Prostate gland (tissue), 2 donors: ENCODE data around the gene MPPED2. TPM values are rescaled to one million over a fixed set of nuclear protein-coding genes. Genes with fewer than 3 reads are reported as not detected.

ENCODE experiments used
- DNase-seq: peaks from one replicate; pipeline ENCODE4 v3.0.0-alpha.2; 2019; ENCODE audit warnings: low spot score
- H3K27ac ChIP-seq, 2 donors: fragments of 200-600 bp; sonication (generic); 2 replicates each; pipeline ENCODE4 v1.5.1; 2017 to 2019
- H3K27me3 ChIP-seq: fragments of 200-600 bp; sonication (generic); replicated peaks from 2 replicates; pipeline ENCODE4 v1.5.1; 2019; ENCODE audit not compliant: insufficient read depth
- H3K36me3 ChIP-seq, 2 donors: fragments of 200-600 bp; sonication (generic); 1 replicate in 1 of 2; 2 replicates in 1 of 2; pipeline versions ENCODE4 v1.5.1 to v1.8.1; 2017 to 2019
- H3K4me1 ChIP-seq: fragments of 200-600 bp; sonication (generic); replicated peaks from 2 replicates; pipeline ENCODE4 v1.5.1; 2019
- H3K4me3 ChIP-seq, 2 donors: fragments of 200-600 bp; sonication (generic); 2 replicates each; pipeline ENCODE4 v1.5.1; 2017 to 2019
- H3K9me3 ChIP-seq: fragments of 200-600 bp; sonication (generic); 2 replicates; pipeline ENCODE4 v1.5.1; 2017
- POLR2A ChIP-seq: fragments of 450-650 bp; IDR thresholded peaks from one replicate; pipeline ENCODE4 v1.6.1; 2016; ENCODE audit warnings: antibody characterized with exemption, mild to moderate bottlenecking
- POLR2AphosphoS5 ChIP-seq: sonication (generic); formaldehyde crosslinking; IDR thresholded peaks from one replicate; pipeline ENCODE4 v1.6.1; 2017; ENCODE audit warnings: antibody characterized with exemption
- WGBS: methylation state at CpG from one replicate; pipeline ENCODE4 v1.1.5; 2018; 5-methylcytosine and 5-hydroxymethylcytosine counted together
- intact Hi-C: fragments of 100-400 bp; cut with DNase I; formaldehyde crosslinking; loops from one replicate; pipeline ENCODE4 v1.14.2; 2022
- total RNA-seq, 2 donors: library from RNA; depleted of rRNA; stranded (reverse); fragments of >200 nt; gene quantifications; one replicate each; pipeline ENCODE4 v1.1.0, GENCODE V29; 2016
- TF ChIP-seq, protein P1 (sequence below), 4 experiments: fragments of 200-600 bp in 2 of 4; fragments of 450-650 bp in 2 of 4; sonication (generic) in 2 of 4; IDR thresholded peaks; 1 replicate in 3 of 4; 2 replicates in 1 of 4; pipeline ENCODE4 v1.5.1; 2016 to 2019; ENCODE audit warnings: antibody characterized with exemption in 4 of 4, mild to moderate bottlenecking in 2 of 4, moderate library complexity in 2 of 4

The MPPED2 gene
- total RNA-seq, 2 donors from 2014 or later: 28.4 to 34.9 TPM

DNA sequence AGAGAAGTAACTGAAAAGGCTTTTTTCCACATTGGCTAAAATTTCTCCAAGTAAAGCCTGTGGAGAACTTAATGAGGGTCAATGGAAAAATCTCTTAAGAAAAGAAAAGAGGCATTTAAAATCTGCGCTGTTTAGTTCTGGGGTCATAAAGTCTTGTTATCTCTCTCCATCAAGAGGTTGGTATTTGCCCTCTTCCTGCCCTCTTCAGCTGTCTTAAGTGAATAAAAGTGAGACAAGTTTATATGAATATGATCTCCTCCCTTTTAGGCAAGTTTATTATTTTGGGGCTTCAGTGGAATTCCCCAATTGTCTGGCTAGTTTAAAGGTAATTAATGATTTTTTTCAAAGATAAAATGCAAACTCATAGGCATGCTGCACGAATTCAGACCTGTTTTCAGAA is 173.6 kb downstream of the MPPED2 start:
- Histone ChIP-seq H3K36me3 (no peaks in the 10 kb centered on the region), H3K9me3 (no peaks in the 10 kb centered on the region), H3K27me3 (no peaks in the 10 kb centered on the region), H3K4me3 (no peak overlapping the region), H3K27ac (peak overlapping the region in 1 of 2 donors; percentile 15), H3K4me1 (peaks cover 4% of the 10 kb centered on the region)
- intact Hi-C loops: no loop called here
- no peak for DNase-seq
- TF ChIP-seq POLR2AphosphoS5 (no peak), POLR2A (no peak)
- TF ChIP-seq, protein P1, sequence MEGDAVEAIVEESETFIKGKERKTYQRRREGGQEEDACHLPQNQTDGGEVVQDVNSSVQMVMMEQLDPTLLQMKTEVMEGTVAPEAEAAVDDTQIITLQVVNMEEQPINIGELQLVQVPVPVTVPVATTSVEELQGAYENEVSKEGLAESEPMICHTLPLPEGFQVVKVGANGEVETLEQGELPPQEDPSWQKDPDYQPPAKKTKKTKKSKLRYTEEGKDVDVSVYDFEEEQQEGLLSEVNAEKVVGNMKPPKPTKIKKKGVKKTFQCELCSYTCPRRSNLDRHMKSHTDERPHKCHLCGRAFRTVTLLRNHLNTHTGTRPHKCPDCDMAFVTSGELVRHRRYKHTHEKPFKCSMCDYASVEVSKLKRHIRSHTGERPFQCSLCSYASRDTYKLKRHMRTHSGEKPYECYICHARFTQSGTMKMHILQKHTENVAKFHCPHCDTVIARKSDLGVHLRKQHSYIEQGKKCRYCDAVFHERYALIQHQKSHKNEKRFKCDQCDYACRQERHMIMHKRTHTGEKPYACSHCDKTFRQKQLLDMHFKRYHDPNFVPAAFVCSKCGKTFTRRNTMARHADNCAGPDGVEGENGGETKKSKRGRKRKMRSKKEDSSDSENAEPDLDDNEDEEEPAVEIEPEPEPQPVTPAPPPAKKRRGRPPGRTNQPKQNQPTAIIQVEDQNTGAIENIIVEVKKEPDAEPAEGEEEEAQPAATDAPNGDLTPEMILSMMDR (IDR thresholded peaks at IDR 0.05): no peak
- WGBS: 23% methylated on average over 2 of the region's 2 CpGs

DNA sequence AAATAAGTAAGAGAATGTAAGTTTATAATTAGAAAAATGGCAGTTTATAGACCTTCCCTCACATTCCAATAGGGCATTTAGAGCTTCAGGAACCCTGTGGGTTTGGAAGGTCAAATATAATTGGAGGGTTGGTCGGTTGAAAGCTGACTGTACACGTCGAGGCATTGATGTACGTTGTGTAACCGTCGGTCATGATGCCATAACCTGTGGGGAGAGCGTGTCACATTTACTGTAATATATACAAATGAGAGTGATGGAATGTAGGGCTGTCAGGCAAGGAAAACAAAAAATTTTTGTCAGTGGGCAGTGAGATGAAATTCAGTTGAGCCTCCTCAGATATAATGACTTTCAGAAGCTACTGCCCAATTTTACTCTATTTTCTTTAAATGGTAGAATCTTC is 174.8 kb downstream of the MPPED2 start:
- Histone ChIP-seq H3K4me3 (no peak overlapping the region), H3K27ac (no peak overlapping the region), H3K27me3 (no peaks in the 10 kb centered on the region), H3K9me3 (no peaks in the 10 kb centered on the region), H3K4me1 (peaks cover 4% of the 10 kb centered on the region), H3K36me3 (no peaks in the 10 kb centered on the region)
- no peak for DNase-seq
- intact Hi-C loops: no loop called here
- WGBS: 56% methylated on average over 7 of the region's 7 CpGs
- TF ChIP-seq, protein P1 (IDR thresholded peaks at IDR 0.05): no peak
- TF ChIP-seq POLR2A: no peak
- no peak for TF ChIP-seq POLR2AphosphoS5

DNA sequence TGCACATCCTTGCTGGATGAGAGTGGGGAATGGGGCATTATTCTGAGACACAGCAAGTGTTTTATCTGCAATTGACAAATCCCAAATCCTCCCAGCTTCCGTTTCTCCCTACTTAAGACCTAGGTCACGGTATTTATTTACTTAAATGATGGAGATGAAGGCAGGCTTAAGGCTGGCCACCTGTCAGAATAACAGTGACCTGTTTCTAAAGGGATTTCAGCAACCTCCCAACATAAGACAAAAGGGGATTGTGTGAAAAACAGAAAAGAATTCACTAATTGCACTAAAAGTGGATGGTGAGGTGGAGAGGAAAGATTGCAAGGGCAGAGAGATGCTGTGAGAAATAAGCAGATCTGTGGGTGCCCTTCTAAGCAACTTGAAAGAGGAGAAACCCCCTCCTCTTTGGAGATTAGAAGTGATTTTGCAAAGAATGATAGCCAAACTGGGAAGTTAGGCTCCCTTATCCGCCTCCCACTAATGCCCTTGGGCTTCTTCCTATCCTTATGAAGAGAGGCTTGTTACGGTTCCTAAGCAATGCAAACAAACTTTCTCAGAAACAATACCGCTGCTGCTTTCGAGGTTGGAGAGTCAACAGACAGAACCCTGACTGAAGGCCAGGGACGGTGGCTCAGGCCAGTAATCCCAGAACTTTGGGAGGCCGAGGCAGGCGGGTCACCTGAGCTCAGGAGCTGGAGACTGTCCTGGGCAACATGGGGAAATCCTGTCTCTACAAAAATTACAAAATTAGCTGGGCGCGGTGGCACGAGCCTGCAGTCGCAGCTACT is 179.0 kb downstream of the MPPED2 start:
- 72% methylated on average over 13 of the region's 13 CpGs for WGBS
- Histone ChIP-seq H3K4me1 (no peaks in the 10 kb centered on the region), H3K36me3 (no peaks in the 10 kb centered on the region), H3K9me3 (no peaks in the 10 kb centered on the region), H3K27ac (no peak overlapping the region), H3K27me3 (no peaks in the 10 kb centered on the region), H3K4me3 (no peak overlapping the region)
- intact Hi-C loops: no loop called here
- DNase-seq: no peak
- TF ChIP-seq POLR2AphosphoS5 (no peak), POLR2A (no peak)
- TF ChIP-seq, protein P1 (IDR thresholded peaks at IDR 0.05): no peak

DNA sequence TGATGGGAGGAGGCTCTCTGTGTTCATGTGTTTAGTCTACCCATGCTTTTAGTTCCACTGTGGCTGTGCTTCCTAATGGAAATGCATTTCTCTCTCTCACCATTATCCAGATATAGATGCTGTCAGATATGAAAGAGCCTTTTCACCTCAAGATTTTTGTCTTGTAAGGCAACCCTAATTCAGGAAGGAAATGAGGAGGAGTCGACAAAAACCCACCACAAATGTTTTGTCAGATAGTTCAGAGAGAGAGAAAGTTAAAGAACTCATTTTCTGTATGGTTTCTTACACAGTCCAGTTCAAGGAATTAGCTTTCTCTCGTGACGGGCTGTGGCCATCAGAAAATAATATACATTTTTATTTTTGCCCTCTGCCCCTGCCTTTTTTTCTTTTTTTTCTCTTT is 180.8 kb downstream of the MPPED2 start:
- no peak for DNase-seq
- Histone ChIP-seq H3K27me3 (no peaks in the 10 kb centered on the region), H3K4me1 (no peaks in the 10 kb centered on the region), H3K36me3 (no peaks in the 10 kb centered on the region), H3K9me3 (no peaks in the 10 kb centered on the region), H3K4me3 (no peak overlapping the region), H3K27ac (no peak overlapping the region)
- TF ChIP-seq, protein P1 (IDR thresholded peaks at IDR 0.05): no peak
- TF ChIP-seq POLR2A (no peak), POLR2AphosphoS5 (no peak)
- WGBS: 70% methylated on average over 3 of the region's 3 CpGs
- intact Hi-C loops: no loop called here

DNA sequence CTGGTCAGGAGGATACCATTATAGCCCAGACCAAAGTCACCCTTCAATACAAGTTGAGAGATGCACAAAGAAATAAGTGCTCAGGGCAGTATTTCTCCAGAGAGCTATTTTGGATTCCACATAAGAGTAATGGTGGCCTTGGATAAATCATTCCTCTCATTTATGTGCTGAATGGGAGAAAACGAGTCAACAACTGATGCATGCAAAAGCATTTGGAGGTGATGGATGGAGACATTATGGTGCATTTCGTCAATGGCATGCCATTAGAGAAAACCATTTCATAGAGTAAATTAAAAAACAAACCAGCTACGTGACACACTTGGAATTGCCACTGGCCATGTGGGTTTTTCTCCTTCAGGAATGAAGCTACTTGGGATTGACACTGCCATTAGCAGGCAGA is 182.0 kb downstream of the MPPED2 start:
- Histone ChIP-seq H3K27ac (no peak overlapping the region), H3K9me3 (no peaks in the 10 kb centered on the region), H3K4me1 (no peaks in the 10 kb centered on the region), H3K4me3 (no peak overlapping the region), H3K27me3 (no peaks in the 10 kb centered on the region), H3K36me3 (no peaks in the 10 kb centered on the region)
- TF ChIP-seq POLR2AphosphoS5 (no peak), POLR2A (no peak)
- TF ChIP-seq, protein P1 (IDR thresholded peaks at IDR 0.05): no peak
- no peak for DNase-seq
- 87% methylated on average over 3 of the region's 3 CpGs for WGBS
- intact Hi-C loops: no loop called here
